Adrenal gland (tissue), 12 donors: ENCODE data around the gene TNNT2. TPM values are rescaled to one million over a fixed set of nuclear protein-coding genes. Genes with fewer than 3 reads are reported as not detected.

ENCODE experiments used
- DNase-seq, 7 donors: peaks; one replicate each; pipeline ENCODE4 v3.0.0-alpha.2; 2019 to 2020
- H3K27ac ChIP-seq, 5 donors: fragments of 200-600 bp; sonication (generic) in 4 of 5; 1 replicate in 3 of 5; 2 replicates in 2 of 5; pipeline versions ENCODE4 v1.5.1 to v1.8.0; 2016 to 2020; ENCODE audit warnings: mild to moderate bottlenecking in 1 of 5
- H3K27me3 ChIP-seq: fragments of 200-600 bp; 2 replicates; pipeline ENCODE4 v1.8.0; 2021
- H3K36me3 ChIP-seq, 2 donors: fragments of 200-600 bp; replicated peaks in 1 of 2; 1 replicate in 1 of 2; 2 replicates in 1 of 2; pipeline versions ENCODE4 v1.5.1 to v1.8.0; 2018 to 2022
- H3K4me1 ChIP-seq, 2 donors: fragments of 200-600 bp; replicated peaks in 1 of 2; 1 replicate in 1 of 2; 2 replicates in 1 of 2; pipeline versions ENCODE4 v1.5.1 to v1.8.0; 2018 to 2021
- H3K4me3 ChIP-seq, 4 donors: fragments of 200-600 bp; sonication (generic) in 3 of 4; one replicate each; pipeline ENCODE4 v1.5.1; 2016 to 2018
- H3K9me3 ChIP-seq, 3 donors: fragments of 200-600 bp; sonication (generic) in 1 of 3; replicated peaks in 1 of 3; 1 replicate in 2 of 3; 2 replicates in 1 of 3; pipeline versions ENCODE4 v1.5.1 to v1.8.0; 2016 to 2021
- CTCF ChIP-seq, 6 experiments: fragments of 450-650 bp in 4 of 6; fragments of 200-600 bp in 2 of 6; sonication (generic) in 1 of 6; IDR thresholded peaks; 1 replicate in 5 of 6; 2 replicates in 1 of 6; pipeline versions ENCODE4 v1.5.1 to v1.8.0; 2016 to 2021; ENCODE audit warnings: antibody characterized with exemption in 6 of 6, mild to moderate bottlenecking in 2 of 6, moderate library complexity in 1 of 6
- POLR2A ChIP-seq, 2 donors: fragments of 450-650 bp; IDR thresholded peaks; one replicate each; pipeline ENCODE4 v1.6.1; 2017; ENCODE audit warnings: antibody characterized with exemption in 2 of 2, mild to moderate bottlenecking in 2 of 2, moderate library complexity in 1 of 2
- whole genome bisulfite sequencing, 4 donors: extraction: QIAGEN DNeasy Blood & Tissue Kit in 2 of 4; methylation state at CpG; one replicate each; pipeline versions ENCODE4 v1.1.5 to v1.1.7; 2013 to 2017; 5-methylcytosine and 5-hydroxymethylcytosine counted together
- intact Hi-C, 2 donors: fragments of 100-400 bp; cut with DNase I; formaldehyde crosslinking; loops; one replicate each; pipeline versions ENCODE4 v1.14.1 to v1.15.0; 2022 to 2023
- polyA plus RNA-seq, 3 donors: library from polyadenylated mRNA; stranded (reverse); fragments of 200-250 nt in 2 of 3; fragments of 350-450 nt in 1 of 3; fragmentation: Illumina TruSeq in 1 of 3; extraction: RNeasy Lipid Tissue Mini Kit (QIAGEN cat#74804) in 1 of 3; gene quantifications; one replicate each; pipeline ENCODE4 v1.2.3, GENCODE V29; 2013 to 2014
- total RNA-seq, 9 donors: library from RNA; depleted of rRNA in 4 of 9; stranded (reverse); fragments of >200 nt in 4 of 9; fragments of 120-200 nt in 1 of 9; fragmentation: NEBNext Ultra II Directional in 1 of 9; extraction: Animal tissue kit (Norgen Biotek cat#: 25700) in 1 of 9; gene quantifications; one replicate each; pipeline versions ENCODE4 v1.1.0 to v1.2.4, GENCODE V29; 2013 to 2023
- donor health status: healthy with polysubstance abuse.
- donor health status: Bipolar disorder and iron deficiency.
- donor health status: DM: yes; HTN: yes; CAD: no.
- donor health status: DM: no; HTN: no; CAD: no.
- donor health status: DM: no; HTN: no; CAD: no.
- donor health status: DM: yes; HTN: yes; CAD: no.

TNNT2 gene
- total and polyA plus RNA-seq, 12 donors = 0.39 to 37.3 (median 3.8) TPM; not detected in 2

DNA sequence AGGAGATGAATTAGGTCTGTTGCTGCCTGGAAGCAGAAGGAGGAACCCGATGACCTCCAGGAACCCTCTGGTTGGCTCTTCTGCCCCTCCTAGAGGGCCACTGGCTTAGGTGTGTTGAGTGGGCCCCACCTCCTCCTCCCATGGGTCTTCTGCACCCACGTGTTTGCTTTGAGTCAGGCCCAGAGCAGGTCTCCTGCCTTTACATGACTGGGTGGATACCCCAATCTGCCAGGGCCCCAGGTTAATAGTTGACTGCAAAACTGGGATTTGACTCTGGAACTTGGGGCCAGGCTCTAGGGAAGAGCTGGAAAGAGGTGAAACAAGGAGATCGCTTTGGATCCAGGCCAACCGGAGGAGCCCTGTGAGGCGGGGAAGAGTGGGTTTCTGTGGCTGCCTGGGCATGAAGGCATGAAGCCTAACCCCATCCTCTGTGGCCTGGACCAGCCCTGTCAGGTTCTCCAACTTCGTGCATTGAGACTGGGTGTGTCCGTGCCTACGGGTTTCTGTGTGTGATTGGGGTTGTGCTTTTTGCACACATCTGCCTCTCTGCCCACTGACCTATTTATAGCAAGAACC lies 29.4 kb upstream of the TNNT2 start:
- Histone ChIP-seq H3K9me3 (no peaks in the 10 kb centered on the region), H3K27ac (no peak overlapping the region), H3K4me3 (no peak overlapping the region), H3K4me1 (no peaks in the 10 kb centered on the region), H3K27me3 (peaks cover 11% of the 10 kb centered on the region), H3K36me3 (no peaks in the 10 kb centered on the region)
- 80 to 91% (median 87%) methylated on average over 8 of the region's 8 CpGs for WGBS, 4 donors
- DNase-seq = no peak
- intact Hi-C loops = loop anchor here in 1 of 2 donors (5.0 kb wide), 1 partner anchor 155 kb away; no protein-coding TSS in a partner anchor
- TF ChIP-seq CTCF (IDR thresholded peaks at IDR 0.05) (no peak), POLR2A (IDR thresholded peaks at IDR 0.05) (no peak)

- Histone ChIP-seq H3K27me3 (peaks cover 17% of the 10 kb centered on the region), H3K36me3 (no peaks in the 10 kb centered on the region), H3K4me1 (no peaks in the 10 kb centered on the region), H3K4me3 (no peak overlapping the region), H3K27ac (no peak overlapping the region), H3K9me3 (no peaks in the 10 kb centered on the region)
- no peak for DNase-seq
- intact Hi-C loops = loop anchor here in 1 of 2 donors (5.0 kb wide), 1 partner anchor 153 kb away; no protein-coding TSS in a partner anchor
- 71 to 92% (median 86%) methylated on average over 4 to 10 of the region's 10 CpGs for WGBS, 4 donors
- TF ChIP-seq CTCF (IDR thresholded peaks at IDR 0.05) = no peak
- no peak for TF ChIP-seq POLR2A (IDR thresholded peaks at IDR 0.05)
Observed at GRCh38 chr1:201405484-201405831, 28.0 kb upstream of the TNNT2 start.

DNA sequence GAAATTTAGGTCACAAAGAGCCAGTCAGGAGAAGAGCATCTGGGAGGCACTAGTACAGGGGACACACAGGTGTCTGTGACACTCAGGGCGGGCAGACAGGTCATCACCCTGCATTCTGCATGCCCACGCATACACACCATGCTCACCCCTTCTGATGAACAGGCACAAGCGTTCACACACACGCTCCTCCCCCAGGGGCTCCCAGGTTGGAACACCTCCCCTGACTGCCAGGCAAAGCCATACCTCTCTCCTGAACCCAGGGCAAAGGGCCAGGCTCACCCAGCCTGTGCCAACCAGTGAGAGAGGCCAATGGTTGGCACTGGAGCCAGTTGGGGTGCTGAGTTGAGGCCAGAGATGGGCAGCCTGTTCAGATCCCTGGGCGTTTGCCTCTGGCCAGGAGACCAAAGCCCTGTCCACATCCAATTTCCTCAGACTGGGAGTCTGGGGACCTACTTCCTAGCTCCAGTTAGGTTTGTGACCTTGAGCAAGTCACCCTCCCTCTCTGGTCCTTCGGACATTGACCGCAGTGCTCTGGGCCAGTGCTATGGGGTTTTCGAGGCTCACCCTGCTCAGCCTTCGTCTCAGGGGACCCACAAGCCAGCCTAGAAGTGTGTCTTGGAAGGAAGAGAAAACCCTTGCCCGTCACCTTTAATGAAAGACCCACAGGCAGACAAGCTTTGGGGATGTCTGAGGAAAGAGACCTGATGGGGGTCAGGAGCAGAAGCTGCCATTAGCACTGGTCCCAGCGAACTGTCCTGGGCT lies 27.4 kb upstream of the TNNT2 start:
- peaks cover 23% of the 10 kb centered on the region for H3K27me3 ChIP-seq
- no peaks in the 10 kb centered on the region for H3K9me3 ChIP-seq
- intact Hi-C loops = loop anchor here in 1 of 2 donors (5.0 kb wide), 1 partner anchor 153 kb away; no protein-coding TSS in a partner anchor
- H3K36me3 ChIP-seq = no peaks in the 10 kb centered on the region
- no peak overlapping the region for H3K4me3 ChIP-seq
- no peak for DNase-seq
- no peak overlapping the region for H3K27ac ChIP-seq
- TF ChIP-seq POLR2A (IDR thresholded peaks at IDR 0.05) (no peak), CTCF (IDR thresholded peaks at IDR 0.05) (no peak)
- 80 to 86% (median 82%) methylated on average over 9 to 11 of the region's 11 CpGs for WGBS, 4 donors
- H3K4me1 ChIP-seq = no peaks in the 10 kb centered on the region

DNA sequence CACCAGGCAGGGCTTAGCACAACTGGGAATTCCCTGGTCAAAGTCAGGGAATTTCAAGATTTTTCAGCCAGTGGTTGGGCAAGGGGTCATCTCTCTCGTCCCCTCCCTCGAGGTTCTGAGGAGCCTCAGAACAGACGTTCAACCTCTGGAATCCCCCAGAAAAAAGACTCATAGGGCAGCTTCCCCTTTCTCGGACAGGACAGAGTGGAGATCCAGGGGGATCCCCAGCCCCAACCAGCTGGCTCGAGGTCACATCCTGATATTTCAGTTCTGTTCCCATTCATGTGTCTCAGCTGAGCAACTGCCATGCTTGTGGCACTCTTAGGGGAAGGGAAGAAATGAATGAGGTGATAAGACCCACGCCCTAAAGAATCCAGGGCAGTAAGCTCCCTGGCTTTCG lies 26.6 kb upstream of the TNNT2 start:
- H3K4me1 ChIP-seq = peaks cover 0 to 7% of the 10 kb centered on the region in 2 donors
- DNase-seq = no peak
- H3K9me3 ChIP-seq = no peaks in the 10 kb centered on the region
- no peaks in the 10 kb centered on the region for H3K36me3 ChIP-seq
- 49 to 76% (median 58%) methylated on average over 3 to 7 of the region's 7 CpGs for WGBS, 4 donors
- H3K27ac ChIP-seq = no peak overlapping the region
- TF ChIP-seq CTCF (IDR thresholded peaks at IDR 0.05) (no peak), POLR2A (IDR thresholded peaks at IDR 0.05) (no peak)
- H3K27me3 ChIP-seq = peaks cover 31% of the 10 kb centered on the region
- no peak overlapping the region for H3K4me3 ChIP-seq
- intact Hi-C loops = no loop called here
